HG02981 (cell line): ENCODE results near the gene CKS1B.
"Not testable (repeated sequence)": the region's sequence is repeated elsewhere in the genome, so short reads cannot be mapped to it uniquely, and the experiment has no call there.

ENCODE experiments used
- ATAC-seq: cut with Tn5 transposase; IDR thresholded peaks from one replicate; pipeline ENCODE4 v1.9.1; 2021; ENCODE audit warnings: mild to moderate bottlenecking, moderate library complexity; ENCODE audit not compliant: unreplicated experiment

The CKS1B gene

GRCh38 chr1:154963643-154964042, 10.8 kb upstream of the CKS1B start:
- ATAC-seq: no peak

GRCh38 chr1:154964359-154964758, 10.1 kb upstream of the CKS1B start:
- ATAC-seq: no peak

GRCh38 chr1:154966111-154966510, 8.4 kb upstream of the CKS1B start:
- ATAC-seq: no peak

- ATAC-seq: no peak
Measured at GRCh38 chr1:154967331-154967950, 7.0 kb upstream of the CKS1B start.

- ATAC-seq: no peak
Measured at GRCh38 chr1:154968731-154969130, 5.8 kb upstream of the CKS1B start.

GRCh38 chr1:154969246-154969645, 5.2 kb upstream of the CKS1B start:
- no peak for ATAC-seq

- ATAC-seq: no peak
Measured at GRCh38 chr1:154969860-154970452, 4.5 kb upstream of the CKS1B start.

GRCh38 chr1:154970631-154971340, 3.7 kb upstream of the CKS1B start, which contains the start of gene SHC1:
TSS of gene SHC1 (minus strand) at chr1:154970747. CDS start at chr1:154970526, 221 bp downstream.
- ATAC-seq: no peak

GRCh38 chr1:154971341-154971998, 3.0 kb upstream of the CKS1B start:
- ATAC-seq: no peak

- no peak for ATAC-seq
Measured at GRCh38 chr1:154972213-154972516, 2.3 kb upstream of the CKS1B start.

GRCh38 chr1:154972517-154973343, 1.8 kb upstream of the CKS1B start:
- no peak for ATAC-seq

- peak; percentile 18 for ATAC-seq
Measured at GRCh38 chr1:154973344-154974101, 958 bp upstream of the CKS1B start.

- peak; percentile 35 for ATAC-seq
Measured at GRCh38 chr1:154974808-154975408, 427 bp downstream of the CKS1B start.

GRCh38 chr1:154975409-154976059, 1.1 kb downstream of the CKS1B start:
- ATAC-seq: no peak

- ATAC-seq: not testable (repeated sequence)
Measured at GRCh38 chr1:154977762-154978161, 3.3 kb downstream of the CKS1B start.

- no peak for ATAC-seq
Measured at GRCh38 chr1:154978360-154978759, 3.9 kb downstream of the CKS1B start.

GRCh38 chr1:154982341-154982740, 7.9 kb downstream of the CKS1B start:
- no peak for ATAC-seq

- peak; percentile 99 for ATAC-seq
Measured at GRCh38 chr1:154982897-154983648, 8.6 kb downstream of the CKS1B start, which contains the start of gene FLAD1. TSS of gene FLAD1 (plus strand) at chr1:154983344. CDS start at chr1:154983695, 351 bp downstream.
